GM12878 (cell line): ENCODE data around the gene NT5DC4. TPM values are rescaled to one million over a fixed set of nuclear protein-coding genes. Genes with fewer than 3 reads are reported as not detected.

Experiments used
- ATAC-seq: fragments of 200-7000 bp; cut with Tn5 transposase; 3 replicates; pipeline ENCODE4 v1.9.1; 2020; ENCODE audit warnings: mild to moderate bottlenecking, moderate library complexity
- BruUV-seq: library from RNA; stranded (reverse); fragments of 400-500 nt; replicated peaks from 2 replicates; lab custom pipeline; 2021; lab: Mats Ljungman, UMichigan
- CTCF ChIA-PET: fragments of 300-600 bp; sonication (Branson Sonifier 250); formaldehyde crosslinking; extraction: SDS; loops from one replicate; lab custom pipeline; 2021; ENCODE audit warnings: inconsistent platforms; lab: Yijun Ruan, JAX
- POLR2A ChIA-PET: fragments of 350-600 bp; formaldehyde crosslinking; extraction: SDS; loops from one replicate; lab custom pipeline; 2021; ENCODE audit warnings: inconsistent platforms; lab: Charles Lee
- RAD21 ChIA-PET: fragments of 300-600 bp; sonication (Branson Sonifier 250); formaldehyde crosslinking; loops from one replicate; lab custom pipeline; 2023; ENCODE audit warnings: antibody characterized with exemption; ENCODE audit not compliant: unreplicated experiment; lab: Charles Lee
- SMC1A ChIA-PET: fragments of 300-600 bp; sonication (Branson Sonifier 250); formaldehyde crosslinking; loops from one replicate; lab custom pipeline; 2023; ENCODE audit not compliant: unreplicated experiment, uncharacterized antibody; lab: Charles Lee
- DNase-seq: peaks from one replicate; pipeline ENCODE4 v3.0.0-alpha.2; 2011; ENCODE audit warnings: low read depth, low spot score
- FAIRE-seq: peaks from 3 replicates; lab custom pipeline; 2011; peaks lifted over from hg19 to GRCh38; lab: Jason Lieb, UNC
- H2AFZ ChIP-seq: 2 replicates; pipeline ENCODE4 v1.6.0; 2011; ENCODE audit warnings: low read depth, low read length, control low read depth; ENCODE audit not compliant: control insufficient read depth
- H3K27ac ChIP-seq: 2 replicates; pipeline ENCODE4 v1.5.1; 2011; ENCODE audit warnings: control low read depth; ENCODE audit not compliant: control insufficient read depth, insufficient read depth
- H3K27me3 ChIP-seq, 2 experiments: replicated peaks in 1 of 2; 2 replicates each; pipeline versions ENCODE4 v1.6.0 to v1.6.1; 2011; ENCODE audit warnings: low read length in 1 of 2; ENCODE audit not compliant: control insufficient read depth in 2 of 2, insufficient read depth in 2 of 2
- H3K36me3 ChIP-seq, 2 experiments: 2 replicates each; pipeline ENCODE4 v1.5.1; 2011; ENCODE audit warnings: low read length in 1 of 2; ENCODE audit not compliant: control insufficient read depth in 2 of 2, insufficient read depth in 2 of 2
- H3K4me1 ChIP-seq: 2 replicates; pipeline ENCODE4 v1.6.1; 2011; ENCODE audit warnings: mild to moderate bottlenecking, low read length, moderate library complexity, mixed read lengths; ENCODE audit not compliant: control insufficient read depth, insufficient read depth
- H3K4me2 ChIP-seq: 2 replicates; pipeline ENCODE4 v1.6.0; 2011; ENCODE audit warnings: control low read depth; ENCODE audit not compliant: control insufficient read depth, insufficient read depth
- H3K4me3 ChIP-seq: fragments of 200-600 bp; sonication (generic); 2 replicates; pipeline ENCODE4 v1.5.1; 2016
- H3K79me2 ChIP-seq: 2 replicates; pipeline ENCODE4 v1.6.0; 2011; ENCODE audit warnings: low read length; ENCODE audit not compliant: control insufficient read depth, insufficient read depth
- H3K9ac ChIP-seq: 2 replicates; pipeline ENCODE4 v1.8.0; 2011; ENCODE audit warnings: low read length, control low read depth, mixed read lengths; ENCODE audit not compliant: control insufficient read depth, insufficient read depth
- H3K9me3 ChIP-seq: replicated peaks from 3 replicates; pipeline ENCODE4 v1.5.1; 2011; ENCODE audit warnings: mild to moderate bottlenecking, low read length; ENCODE audit not compliant: control insufficient read depth, insufficient read depth
- H4K20me1 ChIP-seq: 2 replicates; pipeline ENCODE4 v1.6.0; 2011; ENCODE audit not compliant: control insufficient read depth, insufficient read depth
- CHD4 ChIP-seq: fragments of 200-600 bp; sonication (generic); IDR thresholded peaks from 2 replicates; pipeline ENCODE4 v1.6.1; 2016; ENCODE audit warnings: mild to moderate bottlenecking
- GATAD2B ChIP-seq: fragments of 450-650 bp; conservative IDR thresholded peaks from 2 replicates; pipeline ENCODE4 v1.6.1; 2017; ENCODE audit warnings: low read depth, mild to moderate bottlenecking, moderate library complexity
- KLF5 ChIP-seq: fragments of 450-650 bp; IDR thresholded peaks from 2 replicates; pipeline ENCODE4 v1.6.1; 2014; ENCODE audit warnings: mild to moderate bottlenecking; ENCODE audit not compliant: partially characterized antibody
- MXI1 ChIP-seq: fragments of 150-350 bp; IDR thresholded peaks from 2 replicates; pipeline ENCODE4 v1.6.1; 2011; ENCODE audit warnings: low read depth, mild to moderate bottlenecking, inconsistent platforms, low read length, improper control_type of control experiment
- PAX5 ChIP-seq: IDR thresholded peaks from 2 replicates; pipeline ENCODE4 v1.6.1; 2011; ENCODE audit warnings: low read depth, low read length, borderline replicate concordance
- RAD51 ChIP-seq: fragments of 450-650 bp; IDR thresholded peaks from 2 replicates; pipeline ENCODE4 v1.6.1; 2016; ENCODE audit warnings: moderate library complexity, mild to moderate bottlenecking, inconsistent platforms
- RB1 ChIP-seq: fragments of 450-650 bp; formaldehyde crosslinking; IDR thresholded peaks from 2 replicates; pipeline ENCODE4 v1.6.1; 2017; ENCODE audit warnings: mild to moderate bottlenecking, borderline replicate concordance
- TARDBP ChIP-seq: IDR thresholded peaks from 2 replicates; pipeline ENCODE4 v1.6.1; 2016; ENCODE audit warnings: borderline replicate concordance
- WGBS: methylation state at CpG from one replicate; pipeline ENCODE4 v1.1.6; 2016; ENCODE audit warnings: low lambda C conversion rate; ENCODE audit not compliant: insufficient replicate concordance, insufficient coverage; ENCODE audit errors: missing lambda C conversion rate; 5-methylcytosine and 5-hydroxymethylcytosine counted together
- in situ Hi-C: fragments of 300-500 bp; cut with MboI; formaldehyde crosslinking; loops from 9 replicates; pipeline ENCODE4 v1.14.3; 2018; ENCODE audit warnings: mixed read lengths
- intact Hi-C: fragments of 100-400 bp; cut with micrococcal nuclease; formaldehyde crosslinking; loops from one replicate; pipeline ENCODE4 v1.14.2; 2022; ENCODE audit not compliant: unreplicated experiment
- polyA plus RNA-seq, 11 experiments: library from polyadenylated mRNA; depleted of rRNA in 4 of 11; unstranded in 6 of 11; stranded (reverse) in 5 of 11; fragments of >200 nt; fragmentation: Nextera tagmentation in 4 of 11; fragmentation: Illumina TruSeq in 1 of 11; extraction: Ambion mirVana in 4 of 11; extraction: Trizol in 1 of 11; gene quantifications; 1 replicate in 1 of 11; 2 replicates in 10 of 11; pipeline versions ENCODE4 v1.2.1 to v1.2.3, GENCODE V29; 2011 to 2016; ENCODE audit warnings: inconsistent platforms in 2 of 11, missing spikeins in 2 of 11, low read depth in 1 of 11
- total RNA-seq, 4 experiments: library from RNA; depleted of rRNA in 3 of 4; stranded (reverse); fragments of >200 nt in 3 of 4; fragmentation: Illumina TruSeq in 1 of 4; extraction: Trizol in 1 of 4; gene quantifications; 2 replicates each; pipeline versions ENCODE4 v1.2.1 to v1.2.3, GENCODE V29; 2013 to 2021
- TF ChIP-seq, protein P1 (sequence below), 3 experiments: IDR thresholded peaks in 2 of 3; conservative IDR thresholded peaks in 1 of 3; 2 replicates each; pipeline ENCODE4 v1.5.1; 2011; ENCODE audit warnings: low read depth in 3 of 3, low read length in 3 of 3, mild to moderate bottlenecking in 3 of 3, control low read depth in 2 of 3, moderate library complexity in 2 of 3, inconsistent platforms in 1 of 3, mixed read lengths in 1 of 3; ENCODE audit not compliant: control insufficient read depth in 2 of 3, insufficient read depth in 1 of 3; ENCODE audit errors: extremely low read depth in 1 of 3
- TF ChIP-seq, protein P2 (sequence below): fragments of 450-650 bp; IDR thresholded peaks from 2 replicates; pipeline ENCODE4 v1.6.1; 2017; ENCODE audit warnings: mild to moderate bottlenecking, moderate library complexity
- TF ChIP-seq, protein P3 (sequence below): IDR thresholded peaks from 2 replicates; pipeline ENCODE4 v1.6.1; 2012; ENCODE audit warnings: low read depth, low read length, improper control_type of control experiment
- TF ChIP-seq, protein P4 (sequence below): IDR thresholded peaks from 2 replicates; pipeline ENCODE4 v1.6.1; 2011; ENCODE audit warnings: borderline replicate concordance, low read depth, mild to moderate bottlenecking, moderate library complexity, low read length; ENCODE audit not compliant: insufficient read depth, poor library complexity, severe bottlenecking

Gene NT5DC4
- total and polyA plus RNA-seq, 10 of the 15 experiments (the other 5 are each of a cell fraction or from before 2014, with no cell fraction given), result 0.04 to 2.6 (median 0.32) TPM; not detected in 2

DNA sequence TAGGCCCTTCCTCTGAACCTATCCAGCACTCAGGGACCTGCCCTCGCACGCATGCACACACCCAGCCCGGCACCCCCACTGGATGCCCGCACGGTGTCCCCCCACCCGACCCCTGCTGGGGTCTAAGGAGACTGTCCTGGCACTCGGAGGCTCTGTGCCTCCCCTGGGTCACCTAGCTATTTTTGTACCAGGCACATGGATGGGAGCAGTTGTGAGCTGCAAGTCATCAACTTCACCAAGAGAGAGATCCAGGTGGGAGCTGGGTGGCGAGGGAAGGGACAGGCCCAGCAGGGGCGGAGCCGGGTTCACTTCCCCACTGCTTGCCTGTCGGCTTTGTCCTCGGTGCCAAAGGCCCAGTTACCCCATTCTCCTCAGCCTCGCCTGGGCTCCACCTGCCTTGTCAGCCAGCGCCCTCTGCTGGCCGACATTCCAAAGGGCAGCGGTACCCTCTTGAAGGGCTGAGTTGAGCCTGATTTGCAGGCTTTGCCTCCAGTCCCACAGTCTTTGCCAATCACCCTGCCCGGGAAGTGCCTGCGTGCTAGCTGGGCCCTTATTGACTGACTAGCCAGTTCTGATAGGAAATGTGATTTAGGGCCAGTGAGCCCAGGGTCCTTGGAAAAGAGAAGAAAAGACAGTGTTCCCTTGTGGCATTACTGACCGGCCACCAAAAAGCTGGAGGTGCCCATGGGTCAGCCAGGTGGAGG, 5.8 kb downstream of the NT5DC4 start:
- Histone ChIP-seq H3K27me3 (no peaks in the 10 kb centered on the region), H3K9ac (no peak overlapping the region), H3K4me1 (peaks cover 22% of the 10 kb centered on the region), H4K20me1 (no peaks in the 10 kb centered on the region), H3K27ac (peak overlapping the region; percentile 39; the same call in 1 of the 2 replicates), H3K4me3 (no peak overlapping the region), H3K79me2 (no peaks in the 10 kb centered on the region), H3K36me3 (no peaks in the 10 kb centered on the region), H3K4me2 (peak overlapping the region; percentile 59), H3K9me3 (no peaks in the 10 kb centered on the region), H2AFZ (peak overlapping the region; percentile 67)
- FAIRE-seq (peak; percentile 99), ATAC-seq (peak; percentile 86), DNase-seq (peak; percentile 61)
- ChIA-PET CTCF (interaction anchor here (0.6 to 12.8 kb wide), 38 partner anchors 8 to 472 kb away, joined by 3 to 671 read pairs (median 6); partner anchors contain the start of genes CHCHD5, SLC20A1 and ZC3H8), POLR2A (interaction anchor here (1.0 to 4.9 kb wide), 14 partner anchors 16 to 143 kb away, joined by 3 to 51 read pairs (median 8); partner anchors contain the start of genes CHCHD5 and SLC20A1), RAD21 (interaction anchor here (0.7 to 10.7 kb wide), 34 partner anchors 9 to 245 kb away, joined by 3 to 494 read pairs (median 5); partner anchors contain the start of genes CHCHD5, CKAP2L and SLC20A1), SMC1A (interaction anchor here (0.6 to 10.9 kb wide), 41 partner anchors 10 to 233 kb away, joined by 3 to 455 read pairs (median 8); partner anchors contain the start of genes CHCHD5 and SLC20A1)
- in situ Hi-C loops, result no loop called here
- intact Hi-C loops, result loop anchor here (1.0 to 5.0 kb wide), 5 partner anchors 35 to 244 kb away; partner anchors contain the start of genes SLC20A1 and TTL
- 14% methylated on average over 19 of the region's 19 CpGs for WGBS
- BruUV-seq, result no TSS peak
- TF ChIP-seq RAD51 (0 out of 2 replicates have a peak, but pooled peaks have one; percentile 9), GATAD2B (peak; percentile 59), CHD4 (no peak), PAX5 (peak; percentile 38; the same call in 1 of the 2 replicates), RB1 (peak; percentile 88; the same call in 1 of the 2 replicates), KLF5 (no peak), MXI1 (peak; percentile 60; the same call in 1 of the 2 replicates), TARDBP (0 out of 2 replicates have a peak, but pooled peaks have one; percentile 47)
- TF ChIP-seq, protein P1, sequence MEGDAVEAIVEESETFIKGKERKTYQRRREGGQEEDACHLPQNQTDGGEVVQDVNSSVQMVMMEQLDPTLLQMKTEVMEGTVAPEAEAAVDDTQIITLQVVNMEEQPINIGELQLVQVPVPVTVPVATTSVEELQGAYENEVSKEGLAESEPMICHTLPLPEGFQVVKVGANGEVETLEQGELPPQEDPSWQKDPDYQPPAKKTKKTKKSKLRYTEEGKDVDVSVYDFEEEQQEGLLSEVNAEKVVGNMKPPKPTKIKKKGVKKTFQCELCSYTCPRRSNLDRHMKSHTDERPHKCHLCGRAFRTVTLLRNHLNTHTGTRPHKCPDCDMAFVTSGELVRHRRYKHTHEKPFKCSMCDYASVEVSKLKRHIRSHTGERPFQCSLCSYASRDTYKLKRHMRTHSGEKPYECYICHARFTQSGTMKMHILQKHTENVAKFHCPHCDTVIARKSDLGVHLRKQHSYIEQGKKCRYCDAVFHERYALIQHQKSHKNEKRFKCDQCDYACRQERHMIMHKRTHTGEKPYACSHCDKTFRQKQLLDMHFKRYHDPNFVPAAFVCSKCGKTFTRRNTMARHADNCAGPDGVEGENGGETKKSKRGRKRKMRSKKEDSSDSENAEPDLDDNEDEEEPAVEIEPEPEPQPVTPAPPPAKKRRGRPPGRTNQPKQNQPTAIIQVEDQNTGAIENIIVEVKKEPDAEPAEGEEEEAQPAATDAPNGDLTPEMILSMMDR (IDR thresholded peaks at IDR 0.05 in 2 of 3, conservative IDR thresholded peaks at IDR 0.05 in 1 of 3; ENCODE audit: control insufficient read depth in 2 of 3, extremely low read depth in 1 of 3, insufficient read depth in 1 of 3, low read depth in 3 of 3, low read length in 3 of 3), result peak; percentile 98 to 99 (median 99); a peak in 5 of 6 replicates
- TF ChIP-seq, protein P2, sequence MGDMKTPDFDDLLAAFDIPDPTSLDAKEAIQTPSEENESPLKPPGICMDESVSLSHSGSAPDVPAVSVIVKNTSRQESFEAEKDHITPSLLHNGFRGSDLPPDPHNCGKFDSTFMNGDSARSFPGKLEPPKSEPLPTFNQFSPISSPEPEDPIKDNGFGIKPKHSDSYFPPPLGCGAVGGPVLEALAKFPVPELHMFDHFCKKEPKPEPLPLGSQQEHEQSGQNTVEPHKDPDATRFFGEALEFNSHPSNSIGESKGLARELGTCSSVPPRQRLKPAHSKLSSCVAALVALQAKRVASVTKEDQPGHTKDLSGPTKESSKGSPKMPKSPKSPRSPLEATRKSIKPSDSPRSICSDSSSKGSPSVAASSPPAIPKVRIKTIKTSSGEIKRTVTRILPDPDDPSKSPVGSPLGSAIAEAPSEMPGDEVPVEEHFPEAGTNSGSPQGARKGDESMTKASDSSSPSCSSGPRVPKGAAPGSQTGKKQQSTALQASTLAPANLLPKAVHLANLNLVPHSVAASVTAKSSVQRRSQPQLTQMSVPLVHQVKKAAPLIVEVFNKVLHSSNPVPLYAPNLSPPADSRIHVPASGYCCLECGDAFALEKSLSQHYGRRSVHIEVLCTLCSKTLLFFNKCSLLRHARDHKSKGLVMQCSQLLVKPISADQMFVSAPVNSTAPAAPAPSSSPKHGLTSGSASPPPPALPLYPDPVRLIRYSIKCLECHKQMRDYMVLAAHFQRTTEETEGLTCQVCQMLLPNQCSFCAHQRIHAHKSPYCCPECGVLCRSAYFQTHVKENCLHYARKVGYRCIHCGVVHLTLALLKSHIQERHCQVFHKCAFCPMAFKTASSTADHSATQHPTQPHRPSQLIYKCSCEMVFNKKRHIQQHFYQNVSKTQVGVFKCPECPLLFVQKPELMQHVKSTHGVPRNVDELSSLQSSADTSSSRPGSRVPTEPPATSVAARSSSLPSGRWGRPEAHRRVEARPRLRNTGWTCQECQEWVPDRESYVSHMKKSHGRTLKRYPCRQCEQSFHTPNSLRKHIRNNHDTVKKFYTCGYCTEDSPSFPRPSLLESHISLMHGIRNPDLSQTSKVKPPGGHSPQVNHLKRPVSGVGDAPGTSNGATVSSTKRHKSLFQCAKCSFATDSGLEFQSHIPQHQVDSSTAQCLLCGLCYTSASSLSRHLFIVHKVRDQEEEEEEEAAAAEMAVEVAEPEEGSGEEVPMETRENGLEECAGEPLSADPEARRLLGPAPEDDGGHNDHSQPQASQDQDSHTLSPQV, result 0 out of 2 replicates have a peak, but pooled peaks have one; percentile 51
- TF ChIP-seq, protein P3, sequence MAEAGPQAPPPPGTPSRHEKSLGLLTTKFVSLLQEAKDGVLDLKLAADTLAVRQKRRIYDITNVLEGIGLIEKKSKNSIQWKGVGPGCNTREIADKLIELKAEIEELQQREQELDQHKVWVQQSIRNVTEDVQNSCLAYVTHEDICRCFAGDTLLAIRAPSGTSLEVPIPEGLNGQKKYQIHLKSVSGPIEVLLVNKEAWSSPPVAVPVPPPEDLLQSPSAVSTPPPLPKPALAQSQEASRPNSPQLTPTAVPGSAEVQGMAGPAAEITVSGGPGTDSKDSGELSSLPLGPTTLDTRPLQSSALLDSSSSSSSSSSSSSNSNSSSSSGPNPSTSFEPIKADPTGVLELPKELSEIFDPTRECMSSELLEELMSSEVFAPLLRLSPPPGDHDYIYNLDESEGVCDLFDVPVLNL, result no peak
- TF ChIP-seq, protein P4, sequence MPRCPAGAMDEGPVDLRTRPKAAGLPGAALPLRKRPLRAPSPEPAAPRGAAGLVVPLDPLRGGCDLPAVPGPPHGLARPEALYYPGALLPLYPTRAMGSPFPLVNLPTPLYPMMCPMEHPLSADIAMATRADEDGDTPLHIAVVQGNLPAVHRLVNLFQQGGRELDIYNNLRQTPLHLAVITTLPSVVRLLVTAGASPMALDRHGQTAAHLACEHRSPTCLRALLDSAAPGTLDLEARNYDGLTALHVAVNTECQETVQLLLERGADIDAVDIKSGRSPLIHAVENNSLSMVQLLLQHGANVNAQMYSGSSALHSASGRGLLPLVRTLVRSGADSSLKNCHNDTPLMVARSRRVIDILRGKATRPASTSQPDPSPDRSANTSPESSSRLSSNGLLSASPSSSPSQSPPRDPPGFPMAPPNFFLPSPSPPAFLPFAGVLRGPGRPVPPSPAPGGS, result peak; percentile 69
